Mucosa of descending colon (tissue), 3 donors: ENCODE data around the gene AP2A2. TPM values are rescaled to one million over a fixed set of nuclear protein-coding genes. Genes with fewer than 3 reads are reported as not detected.

Experiments used
- ATAC-seq: fragments of 200-7000 bp; cut with Tn5 transposase; one replicate; pipeline ENCODE4 v1.9.1; 2020; ENCODE audit warnings: mild to moderate bottlenecking, moderate library complexity
- DNase-seq, 3 donors: peaks; one replicate each; pipeline ENCODE4 v3.0.0-alpha.2; 2020
- H3K36me3 ChIP-seq: fragments of 200-600 bp; one replicate; pipeline ENCODE4 v1.8.0; 2021; ENCODE audit warnings: low read depth, mild to moderate bottlenecking
- H3K4me1 ChIP-seq: fragments of 200-600 bp; one replicate; pipeline ENCODE4 v1.8.0; 2021; ENCODE audit warnings: low read depth, mild to moderate bottlenecking
- H3K4me3 ChIP-seq: fragments of 200-600 bp; one replicate; pipeline ENCODE4 v1.8.0; 2021; ENCODE audit warnings: mild to moderate bottlenecking
- H3K9me3 ChIP-seq: fragments of 200-600 bp; one replicate; pipeline ENCODE4 v1.8.0; 2021; ENCODE audit warnings: mild to moderate bottlenecking
- intact Hi-C, 2 donors: fragments of 100-400 bp; cut with DNase I in 1 of 2; cut with micrococcal nuclease in 1 of 2; formaldehyde crosslinking; loops; one replicate each; pipeline versions ENCODE4 v1.11.0 to v1.11.1; 2022; cut with DNase I, micrococcal nuclease
- total RNA-seq, 3 donors: library from RNA; stranded (reverse); fragmentation: NEBNext Ultra II Directional in 2 of 3; extraction: Animal tissue kit (Norgen Biotek cat#: 25700) in 2 of 3; gene quantifications; one replicate each; pipeline versions ENCODE4 v1.2.1 to v1.2.4, GENCODE V29; 2021 to 2023
- TF ChIP-seq, protein P1 (sequence below): fragments of 200-600 bp; IDR thresholded peaks from one replicate; pipeline ENCODE4 v1.8.0; 2022; ENCODE audit warnings: antibody characterized with exemption, mild to moderate bottlenecking
- donor health status: DM: no; HTN: no; CAD: no; lungs with moderate emphysema.
- donor health status: DM: no; HTN: no; CAD: no.
- donor health status: DM: no; HTN: yes; CAD: no.

AP2A2 gene
- total RNA-seq, 3 donors from 2014 or later, result 68.8 to 105 (median 99.5) TPM

DNA sequence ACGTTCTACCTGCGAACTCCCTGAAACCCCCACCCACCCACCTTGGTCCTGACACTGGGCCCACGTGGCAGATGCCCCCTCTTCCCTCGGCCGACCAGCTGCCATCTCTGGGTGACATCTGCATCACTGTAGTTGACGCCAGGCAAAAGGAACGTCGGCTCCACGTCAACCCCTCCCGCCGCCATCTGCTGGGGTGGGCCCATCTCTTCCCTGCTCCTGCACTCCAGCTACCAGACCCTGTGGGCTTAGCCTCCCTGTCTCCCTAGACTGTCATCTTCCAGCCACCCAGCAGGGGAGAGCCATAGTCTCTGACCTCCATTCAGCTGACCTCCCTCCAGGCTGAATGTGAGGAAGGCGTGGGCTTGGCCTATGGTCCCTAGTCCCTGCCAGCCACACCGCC lies 36.4 kb upstream of the AP2A2 start:
- H3K4me3 ChIP-seq, result no peak overlapping the region
- TF ChIP-seq, protein P1, sequence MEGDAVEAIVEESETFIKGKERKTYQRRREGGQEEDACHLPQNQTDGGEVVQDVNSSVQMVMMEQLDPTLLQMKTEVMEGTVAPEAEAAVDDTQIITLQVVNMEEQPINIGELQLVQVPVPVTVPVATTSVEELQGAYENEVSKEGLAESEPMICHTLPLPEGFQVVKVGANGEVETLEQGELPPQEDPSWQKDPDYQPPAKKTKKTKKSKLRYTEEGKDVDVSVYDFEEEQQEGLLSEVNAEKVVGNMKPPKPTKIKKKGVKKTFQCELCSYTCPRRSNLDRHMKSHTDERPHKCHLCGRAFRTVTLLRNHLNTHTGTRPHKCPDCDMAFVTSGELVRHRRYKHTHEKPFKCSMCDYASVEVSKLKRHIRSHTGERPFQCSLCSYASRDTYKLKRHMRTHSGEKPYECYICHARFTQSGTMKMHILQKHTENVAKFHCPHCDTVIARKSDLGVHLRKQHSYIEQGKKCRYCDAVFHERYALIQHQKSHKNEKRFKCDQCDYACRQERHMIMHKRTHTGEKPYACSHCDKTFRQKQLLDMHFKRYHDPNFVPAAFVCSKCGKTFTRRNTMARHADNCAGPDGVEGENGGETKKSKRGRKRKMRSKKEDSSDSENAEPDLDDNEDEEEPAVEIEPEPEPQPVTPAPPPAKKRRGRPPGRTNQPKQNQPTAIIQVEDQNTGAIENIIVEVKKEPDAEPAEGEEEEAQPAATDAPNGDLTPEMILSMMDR, result no peak
- H3K36me3 ChIP-seq, result no peaks in the 10 kb centered on the region
- H3K9me3 ChIP-seq, result no peaks in the 10 kb centered on the region
- DNase-seq (no peak), ATAC-seq (no peak)
- no peaks in the 10 kb centered on the region for H3K4me1 ChIP-seq
- intact Hi-C loops, result no loop called here

DNA sequence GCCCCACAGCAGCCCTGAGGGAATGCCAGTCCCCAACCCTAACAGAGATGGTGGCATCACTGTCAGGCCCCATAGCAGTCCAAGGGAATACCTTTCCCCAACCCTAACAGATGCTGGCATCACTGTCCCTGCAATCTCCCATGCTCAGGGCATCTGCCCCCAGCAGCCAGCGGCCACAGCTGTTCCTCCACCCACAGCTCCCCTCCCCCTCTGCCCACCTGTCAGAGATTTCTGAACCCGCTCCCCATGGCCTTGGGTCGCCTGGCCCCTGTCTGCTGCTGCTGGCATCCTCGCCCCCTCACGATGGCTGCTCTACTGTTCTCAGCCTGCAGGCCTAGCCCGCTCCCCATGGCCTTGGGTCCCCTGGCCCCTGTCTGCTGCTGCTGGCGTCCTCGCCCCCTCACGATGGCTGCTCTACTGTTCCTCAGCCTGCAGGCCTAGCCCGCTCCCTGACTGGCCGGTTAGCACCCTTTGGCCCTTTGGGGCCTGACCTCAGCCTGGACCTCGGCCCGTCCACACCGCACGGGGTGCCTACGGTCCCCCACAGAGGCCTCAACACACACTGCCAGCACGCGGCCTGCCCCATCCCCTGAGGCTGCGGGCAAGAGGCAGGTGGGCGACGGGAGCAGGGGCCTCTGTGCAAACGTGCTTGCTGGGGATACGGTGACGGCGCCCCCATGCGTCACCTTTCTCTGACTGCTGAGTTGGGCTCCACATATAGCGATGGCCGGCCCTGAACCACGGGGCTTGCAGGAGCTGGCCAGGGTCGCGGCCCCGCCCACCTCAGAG lies 35.8 kb upstream of the AP2A2 start:
- Histone ChIP-seq H3K36me3 (no peaks in the 10 kb centered on the region), H3K9me3 (no peaks in the 10 kb centered on the region), H3K4me1 (no peaks in the 10 kb centered on the region), H3K4me3 (no peak overlapping the region)
- ATAC-seq (no peak), DNase-seq (no peak)
- TF ChIP-seq, protein P1, result no peak
- intact Hi-C loops, result no loop called here

DNA sequence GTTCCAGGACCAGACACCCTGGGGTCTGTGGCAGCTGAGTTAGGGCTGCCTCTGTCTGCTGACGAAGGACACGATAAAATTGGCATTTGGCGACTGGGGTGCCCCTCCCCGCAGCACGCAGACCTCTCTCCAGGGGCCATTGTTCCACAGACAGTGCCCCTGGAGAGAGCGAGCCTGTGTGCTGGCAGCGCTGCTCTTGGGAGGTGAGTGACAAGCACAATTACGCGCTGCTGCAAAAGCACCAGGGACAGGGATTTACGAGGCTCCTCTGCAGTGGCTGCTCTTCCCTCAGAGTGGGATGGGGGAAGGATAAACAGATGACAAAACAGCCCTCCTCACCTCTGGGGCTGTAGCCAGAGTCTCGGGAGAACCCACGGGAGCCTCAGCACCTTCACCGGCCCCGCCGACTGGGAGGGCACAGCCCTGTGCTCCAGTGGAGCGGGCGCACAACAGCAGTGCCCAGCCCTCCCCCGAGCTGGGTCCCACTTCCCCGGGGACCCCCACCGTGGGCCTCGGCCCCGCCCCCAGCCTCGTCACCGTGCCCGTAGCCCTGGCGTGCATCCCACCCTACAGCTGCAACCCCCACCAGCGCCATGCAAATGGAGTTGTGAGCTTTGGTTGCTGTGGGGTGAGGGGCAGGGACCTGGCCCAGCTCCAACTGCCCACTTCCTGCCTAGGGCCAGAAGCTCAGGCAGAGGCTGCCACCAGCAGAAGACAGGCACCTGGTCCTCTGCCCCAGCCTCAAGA lies 34.7 kb upstream of the AP2A2 start:
- intact Hi-C loops, result no loop called here
- TF ChIP-seq, protein P1, result no peak
- Histone ChIP-seq H3K36me3 (no peaks in the 10 kb centered on the region), H3K9me3 (no peaks in the 10 kb centered on the region), H3K4me1 (no peaks in the 10 kb centered on the region), H3K4me3 (no peak overlapping the region)
- DNase-seq (no peak), ATAC-seq (no peak)

DNA sequence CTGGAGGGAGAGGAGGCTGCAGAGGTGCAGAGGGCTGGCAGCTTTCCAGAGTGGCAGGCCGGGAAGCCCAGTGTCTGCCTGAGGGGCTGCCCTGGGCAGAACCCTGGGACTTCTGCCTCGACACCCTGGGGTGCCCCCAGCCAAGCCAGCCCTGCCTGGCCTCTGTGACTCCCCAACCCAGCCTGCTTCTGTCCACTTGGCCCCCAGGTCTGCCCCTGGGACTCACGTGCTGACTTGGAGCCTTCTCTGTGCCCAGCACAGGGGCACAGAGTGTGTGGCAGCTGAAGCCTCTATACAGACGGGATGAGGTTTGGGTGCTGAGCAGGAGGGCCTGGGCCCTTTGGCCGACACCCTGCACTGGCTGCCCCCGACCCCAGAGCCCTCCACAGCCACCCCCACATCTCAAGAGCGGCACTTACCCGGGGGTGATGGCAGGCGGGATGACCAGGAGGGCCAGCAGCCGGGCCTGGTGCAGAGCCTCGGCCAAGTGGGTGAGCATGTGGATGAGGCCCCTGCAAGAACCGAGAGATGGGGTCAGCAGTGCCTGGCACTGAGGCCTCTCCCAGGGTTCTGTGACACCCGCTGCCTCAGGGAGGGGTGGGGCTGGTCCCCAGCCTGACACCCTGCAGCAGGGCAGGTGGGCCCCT lies 32.5 kb upstream of the AP2A2 start:
- no peaks in the 10 kb centered on the region for H3K9me3 ChIP-seq
- DNase-seq (no peak), ATAC-seq (no peak)
- intact Hi-C loops, result no loop called here
- TF ChIP-seq, protein P1, result no peak
- no peaks in the 10 kb centered on the region for H3K4me1 ChIP-seq
- no peak overlapping the region for H3K4me3 ChIP-seq
- no peaks in the 10 kb centered on the region for H3K36me3 ChIP-seq

DNA sequence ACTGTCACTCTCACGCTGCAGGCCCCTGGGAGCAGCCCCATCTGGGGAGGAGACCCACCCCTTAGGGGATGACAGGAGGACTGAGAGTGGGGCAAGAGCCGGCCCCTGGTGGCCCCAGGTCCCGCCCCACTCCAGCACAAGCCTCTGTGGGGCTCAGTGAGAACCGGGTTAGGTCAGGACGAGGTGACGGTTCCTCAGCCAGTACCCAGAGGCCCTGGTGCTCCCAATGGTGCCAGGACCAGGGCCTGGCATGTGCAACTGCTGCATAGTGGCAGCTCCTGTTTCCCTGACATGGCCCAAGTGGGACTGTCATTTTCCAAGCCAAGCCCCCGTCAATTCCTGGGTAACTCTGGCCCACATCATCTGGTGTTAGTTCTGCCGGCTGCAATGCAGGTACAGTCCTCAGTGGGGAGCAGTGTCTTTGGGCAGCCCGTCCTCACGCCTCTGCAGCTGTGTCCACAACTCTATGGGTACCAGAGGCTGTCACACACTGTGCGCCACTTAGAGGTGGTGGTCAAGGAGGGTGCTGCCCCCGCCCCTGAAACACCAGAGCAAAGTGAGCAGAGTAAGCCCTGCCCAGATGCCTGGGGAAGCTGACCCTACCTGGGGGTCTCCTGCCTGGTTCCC lies 31.0 kb upstream of the AP2A2 start:
- no peaks in the 10 kb centered on the region for H3K36me3 ChIP-seq
- H3K9me3 ChIP-seq, result no peaks in the 10 kb centered on the region
- TF ChIP-seq, protein P1, result no peak
- ATAC-seq (no peak), DNase-seq (no peak)
- no peak overlapping the region for H3K4me3 ChIP-seq
- intact Hi-C loops, result no loop called here
- no peaks in the 10 kb centered on the region for H3K4me1 ChIP-seq
